Tibial nerve (tissue), 4 donors: ENCODE data around the gene PTGR1. TPM values are rescaled to one million over a fixed set of nuclear protein-coding genes. Genes with fewer than 3 reads are reported as not detected.

ENCODE experiments used
- DNase-seq, 2 donors: peaks; one replicate each; pipeline ENCODE4 v3.0.0-alpha.2; 2019; ENCODE audit warnings: low spot score in 2 of 2
- H3K27ac ChIP-seq, 4 donors: fragments of 200-600 bp; sonication (generic) in 3 of 4; one replicate each; pipeline ENCODE4 v1.5.1; 2017 to 2019; ENCODE audit warnings: mild to moderate bottlenecking in 1 of 4
- H3K27me3 ChIP-seq, 2 donors: fragments of 200-600 bp; sonication (generic) in 1 of 2; one replicate each; pipeline versions ENCODE4 v1.5.1 to v1.6.0; 2017 to 2019
- H3K36me3 ChIP-seq, 3 donors: fragments of 200-600 bp; sonication (generic); one replicate each; pipeline ENCODE4 v1.5.1; 2018 to 2019
- H3K4me1 ChIP-seq, 4 donors: fragments of 200-600 bp; sonication (generic) in 3 of 4; one replicate each; pipeline ENCODE4 v1.5.1; 2017 to 2019
- H3K4me3 ChIP-seq, 4 donors: fragments of 200-600 bp; sonication (generic) in 3 of 4; one replicate each; pipeline ENCODE4 v1.5.1; 2017 to 2019; ENCODE audit warnings: mild to moderate bottlenecking in 1 of 4, moderate library complexity in 1 of 4
- H3K9me3 ChIP-seq, 4 donors: fragments of 200-600 bp; sonication (generic) in 3 of 4; one replicate each; pipeline ENCODE4 v1.5.1; 2017 to 2019
- CTCF ChIP-seq, 5 experiments: fragments of 200-600 bp in 3 of 5; fragments of 450-650 bp in 2 of 5; sonication (generic) in 3 of 5; IDR thresholded peaks; one replicate each; pipeline ENCODE4 v1.5.1; 2016 to 2019; ENCODE audit warnings: antibody characterized with exemption in 5 of 5, mild to moderate bottlenecking in 3 of 5, moderate library complexity in 2 of 5
- EP300 ChIP-seq, 2 donors: sonication (generic); formaldehyde crosslinking; IDR thresholded peaks; one replicate each; pipeline ENCODE4 v1.6.1; 2017; ENCODE audit warnings: antibody characterized with exemption in 2 of 2, mild to moderate bottlenecking in 1 of 2
- POLR2A ChIP-seq, 2 donors: fragments of 450-650 bp; IDR thresholded peaks; one replicate each; pipeline ENCODE4 v1.6.1; 2017; ENCODE audit warnings: antibody characterized with exemption in 2 of 2, mild to moderate bottlenecking in 2 of 2, moderate library complexity in 2 of 2
- WGBS, 2 donors: methylation state at CpG; one replicate each; pipeline ENCODE4 v1.1.5; 2018; 5-methylcytosine and 5-hydroxymethylcytosine counted together
- total RNA-seq, 4 donors: library from RNA; depleted of rRNA; stranded (reverse); fragments of >200 nt; gene quantifications; one replicate each; pipeline ENCODE4 v1.1.0, GENCODE V29; 2016

Gene PTGR1
- total RNA-seq: 10 to 100 TPM; 25.7 to 58.8 (median 30.7) TPM

- WGBS, 2 donors: 0 to 1% methylated on average over 63 to 64 of the region's 64 CpGs
- H3K27ac ChIP-seq: peak within 1 kb of the TSS; percentile 81 to 88 (median 85)
- peaks cover 0 to 20% (median 0%) of the 10 kb centered on the region in 4 donors for H3K4me1 ChIP-seq
- H3K27me3 ChIP-seq: no peaks in the 10 kb centered on the region
- no peaks in the 10 kb centered on the region for H3K9me3 ChIP-seq
- H3K4me3 ChIP-seq: peak within 1 kb of the TSS; percentile 69 to 90 (median 75)
- peak; percentile 59 to 66 for DNase-seq
- H3K36me3 ChIP-seq: peaks cover 0 to 30% (median 0%) of the 10 kb centered on the region in 3 donors
- TF ChIP-seq CTCF (IDR thresholded peaks at IDR 0.05) (no peak), EP300 (IDR thresholded peaks at IDR 0.05) (peak in 1 of 2 donors; percentile 65), POLR2A (IDR thresholded peaks at IDR 0.05) (peak in 1 of 2 donors; percentile 37)
Measured at GRCh38 chr9:111599092-111599954, at the start of gene PTGR1. Gene PTGR1 (minus strand): TSS chr9:111599647. CDS start chr9:111597422, 2,225 bp downstream.

- Histone ChIP-seq H3K4me3 (no peak overlapping the region), H3K36me3 (peaks cover 0 to 42% (median 5%) of the 10 kb centered on the region in 3 donors), H3K27ac (no peak overlapping the region), H3K4me1 (no peaks in the 10 kb centered on the region), H3K27me3 (no peaks in the 10 kb centered on the region), H3K9me3 (no peaks in the 10 kb centered on the region)
- TF ChIP-seq EP300 (IDR thresholded peaks at IDR 0.05): no peak
- 84 to 90% methylated on average over 4 of the region's 4 CpGs for WGBS, 2 donors
- DNase-seq: no peak
Measured at GRCh38 chr9:111649016-111649415, 49.6 kb upstream of the PTGR1 start.

- Histone ChIP-seq H3K4me1 (no peaks in the 10 kb centered on the region), H3K27ac (no peak overlapping the region), H3K27me3 (no peaks in the 10 kb centered on the region), H3K36me3 (peaks cover 0 to 38% (median 5%) of the 10 kb centered on the region in 3 donors), H3K4me3 (no peak overlapping the region), H3K9me3 (no peaks in the 10 kb centered on the region)
- TF ChIP-seq POLR2A (IDR thresholded peaks at IDR 0.05): no peak
- no peak for TF ChIP-seq EP300 (IDR thresholded peaks at IDR 0.05)
- no peak for TF ChIP-seq CTCF (IDR thresholded peaks at IDR 0.05)
- no peak for DNase-seq
- WGBS, 2 donors: 83 to 86% methylated on average over 4 of the region's 4 CpGs
Measured at GRCh38 chr9:111648066-111648465, 48.6 kb upstream of the PTGR1 start.

- 64 to 69% methylated on average over 2 of the region's 2 CpGs for WGBS, 2 donors
- Histone ChIP-seq H3K27ac (no peak overlapping the region), H3K27me3 (no peaks in the 10 kb centered on the region), H3K36me3 (peaks cover 0 to 38% (median 5%) of the 10 kb centered on the region in 3 donors), H3K4me3 (no peak overlapping the region), H3K9me3 (no peaks in the 10 kb centered on the region), H3K4me1 (no peaks in the 10 kb centered on the region)
- no peak for TF ChIP-seq EP300 (IDR thresholded peaks at IDR 0.05)
- no peak for TF ChIP-seq POLR2A (IDR thresholded peaks at IDR 0.05)
- no peak for TF ChIP-seq CTCF (IDR thresholded peaks at IDR 0.05)
- no peak for DNase-seq
Measured at GRCh38 chr9:111646417-111646816, 47.0 kb upstream of the PTGR1 start.

- Histone ChIP-seq H3K4me1 (no peaks in the 10 kb centered on the region), H3K27me3 (no peaks in the 10 kb centered on the region), H3K27ac (no peak overlapping the region), H3K4me3 (no peak overlapping the region), H3K9me3 (no peaks in the 10 kb centered on the region), H3K36me3 (peaks cover 0 to 38% (median 5%) of the 10 kb centered on the region in 3 donors)
- DNase-seq: no peak
- WGBS, 2 donors: 86 to 92% methylated on average over 1 of the region's 1 CpG
- TF ChIP-seq EP300 (IDR thresholded peaks at IDR 0.05): no peak
- TF ChIP-seq CTCF (IDR thresholded peaks at IDR 0.05): no peak
- no peak for TF ChIP-seq POLR2A (IDR thresholded peaks at IDR 0.05)
Measured at GRCh38 chr9:111645806-111646205, 46.4 kb upstream of the PTGR1 start.
